ENCODE data around the gene FAM13B.

DNA sequence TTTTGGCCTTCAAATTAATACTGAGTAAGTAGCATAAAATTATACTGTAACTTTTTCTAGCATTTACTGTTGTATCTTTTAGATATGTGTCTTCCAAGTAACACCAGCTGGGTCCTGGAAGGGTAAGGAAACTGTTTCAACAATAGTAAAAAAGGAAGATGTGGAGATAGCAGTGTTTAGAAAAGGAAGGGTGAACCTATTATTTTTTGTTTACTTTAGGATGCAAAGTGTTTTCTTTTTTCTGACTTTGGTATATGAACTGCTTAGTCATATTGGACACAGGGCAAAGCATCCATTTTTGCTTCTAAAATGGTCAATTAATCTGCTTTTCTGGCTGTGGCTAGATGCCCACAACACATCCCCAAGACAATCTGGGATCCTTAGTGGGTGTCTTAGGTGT, 138.3 kb downstream of the FAM13B start:
- TF ChIP-seq NFYB (IDR thresholded peaks at IDR 0.05; ENCODE audit: insufficient read depth, low read depth, low read length), result no peak
- TF ChIP-seq, protein P1, sequence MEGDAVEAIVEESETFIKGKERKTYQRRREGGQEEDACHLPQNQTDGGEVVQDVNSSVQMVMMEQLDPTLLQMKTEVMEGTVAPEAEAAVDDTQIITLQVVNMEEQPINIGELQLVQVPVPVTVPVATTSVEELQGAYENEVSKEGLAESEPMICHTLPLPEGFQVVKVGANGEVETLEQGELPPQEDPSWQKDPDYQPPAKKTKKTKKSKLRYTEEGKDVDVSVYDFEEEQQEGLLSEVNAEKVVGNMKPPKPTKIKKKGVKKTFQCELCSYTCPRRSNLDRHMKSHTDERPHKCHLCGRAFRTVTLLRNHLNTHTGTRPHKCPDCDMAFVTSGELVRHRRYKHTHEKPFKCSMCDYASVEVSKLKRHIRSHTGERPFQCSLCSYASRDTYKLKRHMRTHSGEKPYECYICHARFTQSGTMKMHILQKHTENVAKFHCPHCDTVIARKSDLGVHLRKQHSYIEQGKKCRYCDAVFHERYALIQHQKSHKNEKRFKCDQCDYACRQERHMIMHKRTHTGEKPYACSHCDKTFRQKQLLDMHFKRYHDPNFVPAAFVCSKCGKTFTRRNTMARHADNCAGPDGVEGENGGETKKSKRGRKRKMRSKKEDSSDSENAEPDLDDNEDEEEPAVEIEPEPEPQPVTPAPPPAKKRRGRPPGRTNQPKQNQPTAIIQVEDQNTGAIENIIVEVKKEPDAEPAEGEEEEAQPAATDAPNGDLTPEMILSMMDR (IDR thresholded peaks at IDR 0.05 in 2 of 3, conservative IDR thresholded peaks at IDR 0.05 in 1 of 3; ENCODE audit: control insufficient read depth in 2 of 3, extremely low read depth in 1 of 3, insufficient read depth in 1 of 3, low read depth in 3 of 3, low read length in 3 of 3), result no peak
- TF ChIP-seq POLR2AphosphoS5 (IDR thresholded peaks at IDR 0.05; ENCODE audit: low read length), result no peak
- no peak for TF ChIP-seq ZBED1 (IDR thresholded peaks at IDR 0.05; ENCODE audit: borderline replicate concordance)
- no peak for TF ChIP-seq IKZF2 (IDR thresholded peaks at IDR 0.05)
- TF ChIP-seq KDM1A (IDR thresholded peaks at IDR 0.05; ENCODE audit: borderline replicate concordance), result no peak

All from GM12878 (cell line).